Fibroblast of lung (primary cell): ENCODE measurements around the gene MTHFR. TPM values are rescaled to one million over a fixed set of nuclear protein-coding genes. Genes with fewer than 3 reads are reported as not detected.
A peak's percentile ranks its signal among the peaks of the same experiment; 100 is the strongest.

Source experiments
- DNase-seq, 2 donors: peaks; one replicate each; pipeline versions ENCODE4 v3.0.0 to v3.0.0-alpha.2; 2010; ENCODE audit warnings: low read depth in 2 of 2
- H2AFZ ChIP-seq: 2 replicates; pipeline ENCODE4 v1.5.1; 2012; ENCODE audit warnings: low read length, control low read depth, inconsistent platforms
- H3K27ac ChIP-seq: 2 replicates; pipeline ENCODE4 v1.5.1; 2011; ENCODE audit warnings: low read length, control low read depth; ENCODE audit not compliant: insufficient read depth
- H3K27me3 ChIP-seq: 2 replicates; pipeline ENCODE4 v1.5.1; 2011; ENCODE audit warnings: mild to moderate bottlenecking, low read length; ENCODE audit not compliant: control insufficient read depth, insufficient read depth
- H3K36me3 ChIP-seq: 2 replicates; pipeline ENCODE4 v1.5.1; 2011; ENCODE audit warnings: low read length; ENCODE audit not compliant: control insufficient read depth, insufficient read depth
- H3K4me1 ChIP-seq: 2 replicates; pipeline ENCODE4 v1.5.1; 2011; ENCODE audit warnings: low read length; ENCODE audit not compliant: control insufficient read depth, insufficient read depth; ENCODE audit errors: extremely low read depth
- H3K4me2 ChIP-seq: 2 replicates; pipeline ENCODE4 v1.5.1; 2011; ENCODE audit warnings: low read length, control low read depth; ENCODE audit not compliant: insufficient read depth; ENCODE audit errors: extremely low read depth
- H3K4me3 ChIP-seq, 4 experiments: fragments of 200-600 bp in 1 of 4; sonication (generic) in 1 of 4; replicated peaks in 1 of 4; 2 replicates each; pipeline ENCODE4 v1.5.1; 2011 to 2016; ENCODE audit warnings: low read length in 4 of 4, low read depth in 3 of 4, mild to moderate bottlenecking in 3 of 4, control low read depth in 2 of 4, inconsistent platforms in 1 of 4, mixed read lengths in 1 of 4; ENCODE audit not compliant: insufficient read depth in 1 of 4; ENCODE audit errors: control extremely low read depth in 1 of 4
- H3K79me2 ChIP-seq: 2 replicates; pipeline ENCODE4 v1.5.1; 2012; ENCODE audit warnings: mild to moderate bottlenecking, low read length, inconsistent platforms; ENCODE audit not compliant: control insufficient read depth, insufficient read depth
- H3K9ac ChIP-seq: 2 replicates; pipeline ENCODE4 v1.5.1; 2011; ENCODE audit warnings: mild to moderate bottlenecking, low read length, control low read depth; ENCODE audit not compliant: insufficient read depth
- H3K9me3 ChIP-seq: 2 replicates; pipeline ENCODE4 v1.5.1; 2012; ENCODE audit warnings: low read depth, low read length; ENCODE audit not compliant: control insufficient read depth, insufficient read depth
- H4K20me1 ChIP-seq: 2 replicates; pipeline ENCODE4 v1.5.1; 2011; ENCODE audit warnings: low read length; ENCODE audit not compliant: control insufficient read depth, insufficient read depth; ENCODE audit errors: extremely low read depth
- CTCF ChIP-seq, 2 donors: IDR thresholded peaks in 1 of 2; conservative IDR thresholded peaks in 1 of 2; 1 replicate in 1 of 2; 2 replicates in 1 of 2; pipeline ENCODE4 v1.5.1; 2011 to 2012; ENCODE audit warnings: low read length in 2 of 2, control low read depth in 1 of 2, inconsistent platforms in 1 of 2, low read depth in 1 of 2, mild to moderate bottlenecking in 1 of 2
- EZH2 ChIP-seq: IDR thresholded peaks from 2 replicates; pipeline ENCODE4 v1.5.1; 2012; ENCODE audit warnings: low read length, control low read depth, mild to moderate bottlenecking; ENCODE audit errors: missing control alignments
- polyA plus RNA-seq, 2 donors: library from polyadenylated mRNA; depleted of rRNA in 1 of 2; stranded (reverse) in 1 of 2; unstranded in 1 of 2; fragments of >200 nt; gene quantifications; 2 replicates each; pipeline ENCODE4 v1.2.1, GENCODE V29; 2011 to 2012; ENCODE audit warnings: missing spikeins in 1 of 2
- total RNA-seq: library from RNA; depleted of rRNA; stranded (reverse); fragments of >200 nt; gene quantifications from 2 replicates; pipeline ENCODE4 v1.2.1, GENCODE V29; 2014

Gene MTHFR
- total and polyA plus RNA-seq, 2 donors (not counting 1 experiment from before 2014, with no cell fraction given): 16.3 to 87.4 TPM

GRCh38 chr1:11842154-11843041, 36.6 kb upstream of the MTHFR start:
- peaks cover 44% of the 10 kb centered on the region for H3K36me3 ChIP-seq
- no peaks in the 10 kb centered on the region for H3K4me1 ChIP-seq
- no peak for TF ChIP-seq EZH2
- TF ChIP-seq CTCF (conservative IDR thresholded peaks at IDR 0.05 in 1 of 2, IDR thresholded peaks at IDR 0.05 in 1 of 2; ENCODE audit: low read depth in 1 of 2, low read length in 2 of 2): no peak
- DNase-seq: peak in 1 of 2 donors; percentile 40
- no peak overlapping the region for H3K4me3 ChIP-seq
- no peaks in the 10 kb centered on the region for H3K9me3 ChIP-seq
- H3K79me2 ChIP-seq: no peaks in the 10 kb centered on the region
- H3K9ac ChIP-seq: no peak overlapping the region
- no peak overlapping the region for H3K4me2 ChIP-seq
- no peaks in the 10 kb centered on the region for H3K27me3 ChIP-seq
- H2AFZ ChIP-seq: no peak overlapping the region
- no peak overlapping the region for H3K27ac ChIP-seq
- H4K20me1 ChIP-seq: no peaks in the 10 kb centered on the region

- no peak overlapping the region for H3K4me2 ChIP-seq
- no peak overlapping the region for H3K27ac ChIP-seq
- H3K9ac ChIP-seq: no peak overlapping the region
- H3K9me3 ChIP-seq: no peaks in the 10 kb centered on the region
- H2AFZ ChIP-seq: no peak overlapping the region
- no peaks in the 10 kb centered on the region for H3K27me3 ChIP-seq
- peaks cover 42% of the 10 kb centered on the region for H3K36me3 ChIP-seq
- no peaks in the 10 kb centered on the region for H3K4me1 ChIP-seq
- no peak for DNase-seq
- H3K4me3 ChIP-seq: no peak overlapping the region
- H4K20me1 ChIP-seq: no peaks in the 10 kb centered on the region
- no peaks in the 10 kb centered on the region for H3K79me2 ChIP-seq
- TF ChIP-seq CTCF (conservative IDR thresholded peaks at IDR 0.05 in 1 of 2, IDR thresholded peaks at IDR 0.05 in 1 of 2; ENCODE audit: low read depth in 1 of 2, low read length in 2 of 2) (no peak), EZH2 (no peak)
Measured at GRCh38 chr1:11841245-11842153, 35.7 kb upstream of the MTHFR start.
